ENCODE results near the gene AP4B1.

AP4B1 gene

GRCh38 chr1:113895098-113895497 lies 9.5 kb downstream of the AP4B1 start:
- DNase-seq (ENCODE audit: low read depth): no peak

DNA sequence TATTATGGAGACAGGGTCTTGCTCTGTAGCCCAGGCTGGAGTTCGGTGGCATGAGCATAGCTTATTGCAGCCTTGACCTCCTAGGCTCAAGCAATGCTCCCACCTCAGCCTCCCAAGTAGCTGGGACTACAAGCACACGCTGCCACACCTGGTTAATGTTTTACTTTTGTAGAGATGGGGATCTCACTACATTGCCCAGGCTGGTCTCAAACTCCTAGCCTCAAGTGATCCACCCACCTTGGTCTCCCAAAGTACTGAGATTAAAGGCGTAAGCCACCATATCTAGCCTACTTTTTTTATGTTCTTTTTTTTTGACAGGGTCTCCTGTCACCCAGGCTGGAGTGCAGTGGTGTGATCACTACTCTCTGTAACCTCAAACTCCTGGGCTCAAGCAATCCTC lies 11.3 kb downstream of the AP4B1 start:
- no peak for DNase-seq (ENCODE audit: low read depth)

DNA sequence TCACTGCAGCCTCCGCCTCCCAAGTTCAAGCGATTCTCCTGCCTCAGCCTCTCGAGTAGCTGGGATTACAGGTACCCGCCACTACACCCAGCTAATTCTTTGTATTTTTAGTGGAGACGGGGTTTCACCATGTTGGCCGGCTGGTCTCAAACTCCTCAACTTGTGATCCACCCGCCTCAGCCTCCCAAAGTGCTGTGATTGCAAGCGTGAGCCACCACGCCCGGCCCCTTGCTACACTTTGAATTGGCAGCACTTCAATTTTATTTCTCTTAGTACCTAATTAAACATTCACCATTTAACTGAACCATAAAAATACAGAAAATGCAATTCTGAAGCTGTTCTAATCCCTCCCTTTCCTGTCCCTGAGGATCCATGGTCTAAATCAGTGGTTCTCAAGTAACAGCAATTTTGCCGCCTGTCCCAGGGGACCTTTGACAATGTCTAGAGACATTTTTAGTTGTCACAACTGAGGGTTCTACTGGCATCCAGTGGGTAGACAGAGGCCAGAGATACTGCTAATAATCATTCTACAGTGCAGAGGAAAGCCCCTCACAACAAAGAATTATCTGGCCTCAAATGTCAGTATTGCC lies 12.9 kb downstream of the AP4B1 start:
- no peak for DNase-seq (ENCODE audit: low read depth)

DNA sequence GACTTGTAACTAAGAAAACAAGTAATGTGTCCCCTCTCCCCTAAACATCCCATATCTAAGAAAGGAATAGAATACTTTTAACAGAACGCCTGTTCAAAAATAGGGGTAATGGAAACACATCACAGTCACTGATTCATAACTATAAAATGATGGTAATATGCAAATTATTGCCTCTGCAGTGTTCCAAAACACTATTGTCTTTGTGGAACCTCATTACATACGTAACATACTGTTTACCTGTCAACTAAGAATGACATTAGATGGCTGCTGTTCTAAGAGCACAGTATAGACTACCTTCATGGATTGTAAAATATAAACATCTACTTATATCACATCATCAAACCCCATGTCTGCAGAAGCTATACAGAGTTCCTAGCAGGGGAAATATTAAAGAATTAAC lies 13.8 kb downstream of the AP4B1 start:
- no peak for DNase-seq (ENCODE audit: low read depth)

GRCh38 chr1:113887402-113888175 lies 17.0 kb downstream of the AP4B1 start, which contains the start of gene BCL2L15:
Gene BCL2L15 (minus strand): TSS chr1:113887581. CDS start chr1:113887375, 206 bp downstream.
- no peak for DNase-seq (ENCODE audit: low read depth)

GRCh38 chr1:113886417-113887401 lies 17.9 kb downstream of the AP4B1 start:
- no peak for DNase-seq (ENCODE audit: low read depth)

GRCh38 chr1:113881661-113882060 lies 22.9 kb downstream of the AP4B1 start:
- no peak for DNase-seq (ENCODE audit: low read depth)

- no peak for DNase-seq (ENCODE audit: low read depth)
Observed at GRCh38 chr1:113879739-113880038, 24.9 kb downstream of the AP4B1 start.

DNA sequence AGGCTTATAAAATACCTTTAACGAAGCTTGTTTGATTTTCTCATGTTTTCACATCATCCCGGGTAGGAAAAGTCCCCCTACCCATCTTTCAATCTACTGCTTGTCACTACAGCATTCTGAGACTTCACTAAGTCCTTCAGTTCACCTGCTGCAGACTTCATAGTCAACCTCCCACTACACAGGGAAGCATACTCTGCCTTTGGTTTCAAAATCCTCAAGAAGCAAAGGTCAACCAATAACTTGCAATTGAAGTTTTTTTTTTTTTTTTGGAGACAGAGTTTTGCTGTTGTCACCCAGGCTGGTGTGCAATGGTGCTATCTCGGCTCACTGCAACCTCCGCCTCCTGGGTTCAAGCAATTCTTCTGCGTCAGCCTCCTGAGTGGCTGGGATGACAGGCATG lies 28.4 kb downstream of the AP4B1 start:
- DNase-seq (ENCODE audit: low read depth): no peak

DNA sequence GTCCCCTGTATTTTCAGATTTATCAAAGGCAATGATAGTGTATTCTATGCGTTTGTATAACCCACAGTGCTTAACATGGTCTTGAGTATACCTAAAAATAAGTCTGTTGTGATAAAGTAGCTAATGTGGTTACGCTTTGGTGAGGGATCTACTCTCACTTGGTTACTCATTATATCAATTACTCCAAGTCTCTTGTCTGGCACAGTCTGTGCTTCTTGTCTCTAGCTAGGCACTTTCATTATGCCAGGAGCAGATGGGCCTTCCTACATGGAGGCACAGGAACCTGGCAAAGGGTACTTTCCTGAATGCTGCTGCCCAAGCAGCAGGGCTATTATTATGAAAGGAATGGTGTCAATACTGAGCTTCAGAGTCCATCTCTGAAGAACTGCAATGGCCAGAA lies 28.9 kb downstream of the AP4B1 start:
- no peak for DNase-seq (ENCODE audit: low read depth)

- DNase-seq (ENCODE audit: low read depth): no peak
Observed at GRCh38 chr1:113874012-113874879, 30.4 kb downstream of the AP4B1 start.

GRCh38 chr1:113872219-113872935 lies 32.2 kb downstream of the AP4B1 start:
- no peak for DNase-seq (ENCODE audit: low read depth)

DNA sequence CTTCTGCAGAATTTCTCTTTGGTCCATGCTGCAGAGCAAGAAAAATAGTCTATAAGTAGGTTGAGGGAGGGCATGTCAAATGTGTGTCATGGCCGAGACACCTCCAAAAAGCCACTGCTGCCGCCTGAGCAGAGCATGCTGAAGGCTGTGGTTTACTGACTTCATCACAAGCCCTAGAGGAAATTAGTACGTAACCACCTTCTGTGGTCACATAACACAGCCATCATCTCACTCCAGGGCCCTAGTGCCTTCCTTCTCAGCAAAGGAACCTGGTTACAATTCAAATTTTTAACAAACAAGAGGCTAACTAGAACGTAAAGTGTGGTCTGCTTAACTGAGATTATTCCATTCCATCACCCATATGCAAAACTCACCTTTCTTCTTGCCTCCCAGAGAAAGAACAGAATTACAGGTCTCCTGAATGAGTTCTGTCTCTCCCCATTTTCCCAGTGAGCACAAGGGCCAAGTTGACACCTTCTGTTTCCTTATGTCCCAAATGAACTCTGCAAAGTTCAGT lies 32.9 kb downstream of the AP4B1 start, which contains the start of gene PTPN22:
TSS of gene PTPN22 (minus strand) at position 116 of the 517 bp plus-strand sequence.
- DNase-seq (ENCODE audit: low read depth): peak; percentile 60

DNA sequence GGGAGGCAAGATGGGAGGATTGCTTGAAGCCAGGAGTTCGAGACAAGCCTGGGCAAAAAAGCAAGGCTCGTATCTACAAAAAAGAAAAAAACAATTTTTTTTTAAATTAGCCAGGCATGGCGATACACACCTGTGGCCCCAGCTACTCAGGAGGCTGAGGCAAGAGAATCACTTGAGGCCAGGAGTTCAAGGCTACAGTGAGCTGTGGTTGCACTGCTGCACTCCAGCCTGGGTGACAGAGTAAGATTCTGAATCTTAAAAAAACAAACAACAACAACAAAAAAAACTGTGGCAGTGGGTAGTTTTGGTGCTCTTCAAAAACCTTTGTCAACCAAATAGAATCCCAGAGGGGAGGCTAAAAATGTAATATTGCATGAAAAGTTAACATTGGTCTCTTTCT lies 33.8 kb downstream of the AP4B1 start:
- DNase-seq (ENCODE audit: low read depth): no peak

- no peak for DNase-seq (ENCODE audit: low read depth)
Observed at GRCh38 chr1:113868387-113869083, 36.1 kb downstream of the AP4B1 start.

GRCh38 chr1:113861641-113862040 lies 43.0 kb downstream of the AP4B1 start:
- no peak for DNase-seq (ENCODE audit: low read depth)

GRCh38 chr1:113860891-113861290 lies 43.7 kb downstream of the AP4B1 start:
- DNase-seq (ENCODE audit: low read depth): no peak

DNA sequence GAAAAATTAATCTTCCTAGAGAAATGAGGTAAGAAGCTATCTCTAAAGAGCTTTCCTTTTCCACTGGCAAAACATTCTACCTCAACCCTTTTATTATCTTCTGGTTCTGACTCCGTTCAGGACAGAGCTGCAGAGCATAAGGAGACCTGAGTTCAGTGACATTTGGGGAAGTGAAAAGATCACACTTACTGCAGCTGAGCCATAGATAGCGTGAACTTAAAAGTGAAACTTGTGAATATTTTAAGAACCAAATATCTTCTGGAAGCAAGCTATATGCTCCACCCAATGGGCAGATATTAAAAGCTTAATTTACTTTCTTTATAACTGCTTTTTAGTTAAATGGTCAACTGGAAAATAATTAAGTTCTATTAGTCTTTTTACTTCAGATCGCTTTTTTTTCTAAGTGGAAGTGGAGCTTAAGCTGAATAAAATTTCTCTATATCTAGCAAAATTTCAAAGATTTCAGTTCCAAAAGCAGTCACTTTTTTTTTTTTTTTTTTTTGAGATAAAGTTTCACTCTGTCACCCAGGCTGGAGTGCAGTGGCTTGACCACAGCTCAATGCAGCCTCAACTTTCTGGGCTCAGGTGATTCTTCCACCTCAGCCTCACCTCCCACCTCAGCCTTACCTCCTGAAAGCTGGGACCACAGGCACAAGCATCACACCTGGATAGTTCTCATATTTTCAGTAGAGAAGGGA lies 45.0 kb downstream of the AP4B1 start:
- DNase-seq (ENCODE audit: low read depth): no peak

DNA sequence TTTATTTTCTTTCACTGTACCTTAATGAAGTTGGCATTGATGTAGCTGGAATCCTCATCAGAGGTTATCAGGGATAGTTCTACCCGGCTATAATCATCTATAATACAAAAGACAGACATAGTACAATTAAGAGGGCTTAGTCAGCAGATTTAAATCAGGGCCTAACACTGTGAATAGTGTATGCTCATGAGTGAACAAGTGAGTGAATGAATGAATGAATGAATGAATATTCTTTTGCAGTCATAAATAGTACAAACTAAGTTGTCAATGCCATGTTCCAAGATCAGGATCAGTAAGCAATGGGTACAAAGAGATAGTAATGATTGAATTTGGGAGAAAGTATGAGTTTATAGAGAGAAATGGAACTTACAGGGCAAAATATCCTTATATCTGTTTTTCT lies 45.6 kb downstream of the AP4B1 start:
- DNase-seq (ENCODE audit: low read depth): no peak

- no peak for DNase-seq (ENCODE audit: low read depth)
Observed at GRCh38 chr1:113858418-113858817, 46.2 kb downstream of the AP4B1 start.

Data from stimulated activated CD8-positive, alpha-beta memory T cell treated with anti-CD3 and anti-CD28 coated beads, Interleukin-4, amount 100 ng/mL, for 24 hours (primary cell).